Activated T-cell treated with anti-CD3 and anti-CD28 coated beads, Interleukin-2, amount 50 U/mL, for 72 hours (primary cell): ENCODE data around the gene IL18RAP. TPM values are rescaled to one million over a fixed set of nuclear protein-coding genes. Genes with fewer than 3 reads are reported as not detected.

Experiments
- ATAC-seq, 2 donors: fragments of 150-1000 bp; cut with Tn5 transposase; replicated peaks in 1 of 2; 2 replicates each; pipeline ENCODE4 v1.10.0; 2021; ENCODE audit warnings: moderate library complexity in 2 of 2, mild to moderate bottlenecking in 1 of 2
- DNase-seq, 2 donors: peaks; one replicate each; pipeline ENCODE4 v3.0.0; 2021 to 2022; ENCODE audit warnings: mixed read lengths in 1 of 2
- H3K27ac Mint-ChIP-seq: one replicate; pipeline ENCODE4 v1.8.0; 2022; ENCODE audit warnings: mild to moderate bottlenecking, moderate library complexity, mixed read lengths
- H3K27me3 Mint-ChIP-seq: one replicate; pipeline ENCODE4 v1.8.0; 2022; ENCODE audit warnings: low read depth, mixed read lengths
- H3K36me3 Mint-ChIP-seq, 2 donors: one replicate each; pipeline ENCODE4 v1.8.0; 2022; ENCODE audit warnings: mixed read lengths in 2 of 2, mild to moderate bottlenecking in 1 of 2; ENCODE audit not compliant: insufficient read depth in 2 of 2
- H3K4me1 Mint-ChIP-seq: one replicate; pipeline ENCODE4 v1.8.0; 2022; ENCODE audit warnings: low read depth, mixed read lengths
- H3K4me3 Mint-ChIP-seq, 2 donors: one replicate each; pipeline ENCODE4 v1.8.0; 2022; ENCODE audit warnings: mild to moderate bottlenecking in 2 of 2, mixed read lengths in 2 of 2, moderate library complexity in 2 of 2
- H3K9me3 Mint-ChIP-seq, 2 donors: one replicate each; pipeline ENCODE4 v1.8.0; 2022; ENCODE audit warnings: mixed read lengths in 2 of 2
- total RNA-seq, 2 donors: library from RNA; stranded (reverse); gene quantifications; one replicate each; pipeline ENCODE4 v1.2.3, GENCODE V29; 2022

Gene IL18RAP
- total RNA-seq, 2 donors from 2014 or later = 7.6 to 9.5 TPM

DNA sequence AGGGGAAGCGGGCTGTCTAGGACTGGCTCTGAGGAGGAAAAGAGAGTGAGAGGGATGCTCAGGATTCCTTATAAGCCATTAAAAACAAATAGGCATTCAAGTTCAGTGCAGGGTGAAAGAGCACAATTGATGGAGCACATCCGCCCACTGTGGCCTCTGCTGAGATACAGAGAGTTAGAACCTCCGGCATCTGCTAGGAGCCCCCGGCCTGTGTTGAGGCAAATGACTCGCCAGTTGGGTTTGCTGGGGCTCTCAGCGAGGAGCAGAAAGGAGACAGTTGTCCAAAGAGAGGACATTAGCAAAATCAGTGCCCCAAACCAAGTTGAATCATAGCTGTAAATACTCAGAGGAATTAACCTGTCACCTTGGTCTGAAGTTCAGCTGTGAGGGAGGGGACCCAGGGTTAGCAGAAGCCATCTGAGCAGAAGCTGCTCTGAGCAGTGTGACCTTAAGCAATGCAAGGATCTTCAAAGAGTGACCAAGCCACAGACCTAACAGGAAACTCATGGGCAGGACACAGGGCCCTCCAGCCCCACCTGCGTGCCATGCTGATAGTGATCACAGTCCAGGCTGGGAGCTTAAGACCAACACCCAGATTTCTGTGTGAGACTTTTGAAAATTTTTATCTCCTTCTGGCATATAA lies 23.3 kb upstream of the IL18RAP start:
- Mint-ChIP-seq H3K4me3 (no peak overlapping the region), H3K27me3 (no peaks in the 10 kb centered on the region), H3K9me3 (no peaks in the 10 kb centered on the region), H3K36me3 (no peaks in the 10 kb centered on the region), H3K4me1 (peaks cover 22% of the 10 kb centered on the region), H3K27ac (no peak overlapping the region)
- ATAC-seq = peak in 1 of 2 donors; percentile 47
- no peak for DNase-seq

DNA sequence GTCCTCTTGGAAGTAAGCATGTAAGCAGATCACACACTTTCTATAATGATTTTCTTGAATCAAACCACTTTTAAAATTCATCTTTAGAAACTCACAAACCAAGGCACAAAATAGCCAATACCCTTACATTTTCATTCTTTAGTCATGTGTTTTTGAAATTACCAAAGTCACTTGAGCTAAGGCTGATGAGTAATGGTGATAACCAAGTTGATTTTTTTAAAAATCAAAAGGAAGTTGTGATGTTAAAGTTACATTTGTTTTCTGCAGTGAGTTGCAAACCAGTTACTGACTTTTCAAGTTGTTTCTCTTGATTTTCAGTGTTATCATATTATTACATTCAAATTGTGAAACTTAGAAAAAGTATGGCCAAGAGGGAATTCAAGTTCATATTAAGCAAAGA lies 21.5 kb upstream of the IL18RAP start:
- Mint-ChIP-seq H3K27ac (peak overlapping the region; percentile 77), H3K36me3 (no peaks in the 10 kb centered on the region), H3K27me3 (no peaks in the 10 kb centered on the region), H3K9me3 (no peaks in the 10 kb centered on the region), H3K4me3 (peak overlapping the region in 1 of 2 donors; percentile 66), H3K4me1 (peaks cover 22% of the 10 kb centered on the region)
- DNase-seq (no peak), ATAC-seq (peak in 1 of 2 donors; percentile 28)

DNA sequence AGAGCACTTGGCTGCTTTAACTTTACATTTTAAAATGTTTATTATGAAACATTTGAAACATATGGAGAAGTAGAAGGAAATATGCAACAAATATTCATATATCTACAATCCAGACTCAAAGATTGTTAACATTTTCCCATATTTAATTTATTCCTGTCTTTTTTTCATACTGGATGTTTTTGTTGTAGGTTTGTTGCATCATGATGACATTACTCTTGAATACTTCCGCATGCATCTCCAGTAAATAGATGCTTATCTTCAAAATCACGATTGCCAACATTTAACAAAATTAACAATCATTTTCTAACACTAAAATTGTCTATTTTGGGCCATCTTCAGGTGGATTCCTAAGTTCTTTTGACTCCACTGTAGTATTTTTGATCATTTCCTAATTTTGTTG lies 21.1 kb upstream of the IL18RAP start:
- DNase-seq (no peak), ATAC-seq (no peak)
- Mint-ChIP-seq H3K36me3 (no peaks in the 10 kb centered on the region), H3K9me3 (no peaks in the 10 kb centered on the region), H3K27me3 (no peaks in the 10 kb centered on the region), H3K4me3 (no peak overlapping the region), H3K4me1 (peaks cover 22% of the 10 kb centered on the region), H3K27ac (no peak overlapping the region)

DNA sequence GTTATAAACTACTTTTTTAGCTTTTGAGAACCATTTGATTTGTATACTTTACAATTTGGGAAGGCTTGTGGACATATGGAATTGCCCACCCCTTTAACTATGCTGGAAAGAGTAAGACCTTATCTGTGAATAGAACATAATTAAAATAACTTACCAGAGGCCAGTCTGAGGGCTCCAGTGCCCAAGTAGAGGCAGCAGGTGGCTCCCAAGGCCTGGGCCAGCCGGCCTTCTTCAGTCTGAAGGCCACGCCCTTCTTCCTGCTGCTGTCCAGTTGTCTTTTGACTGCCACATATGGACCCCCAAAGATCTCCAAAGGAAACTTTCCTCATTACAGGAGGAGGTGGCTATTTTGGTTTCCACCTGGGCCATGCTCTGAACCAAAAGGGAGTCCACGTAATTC lies 12.0 kb upstream of the IL18RAP start:
- DNase-seq (no peak), ATAC-seq (no peak)
- peaks cover 11% of the 10 kb centered on the region for H3K4me1 Mint-ChIP-seq
- H3K36me3 Mint-ChIP-seq = peaks cover 8 to 33% of the 10 kb centered on the region in 2 donors
- peaks cover 8 to 10% of the 10 kb centered on the region in 2 donors for H3K9me3 Mint-ChIP-seq
- H3K27ac Mint-ChIP-seq = no peak overlapping the region
- H3K4me3 Mint-ChIP-seq = no peak overlapping the region
- H3K27me3 Mint-ChIP-seq = no peaks in the 10 kb centered on the region

DNA sequence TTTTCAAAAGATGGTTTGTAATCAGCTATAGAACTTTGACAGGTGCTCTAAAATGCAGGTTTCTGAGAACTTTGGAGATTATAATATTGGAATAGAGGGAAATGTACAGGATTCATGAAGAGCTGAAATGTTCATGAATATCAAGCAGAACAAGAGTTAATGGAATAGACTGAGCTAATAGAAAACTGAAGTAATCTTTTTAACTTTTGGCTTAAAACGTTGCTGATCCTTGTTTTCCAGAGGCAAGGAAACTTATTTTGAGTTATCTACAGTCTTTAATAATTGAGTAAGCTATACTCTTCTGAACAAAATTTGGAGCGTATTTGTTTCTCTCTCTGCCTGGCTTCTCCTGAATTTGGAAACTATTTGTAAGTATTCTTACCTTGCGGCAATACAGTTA lies 10.8 kb upstream of the IL18RAP start:
- H3K4me1 Mint-ChIP-seq = peaks cover 20% of the 10 kb centered on the region
- H3K27me3 Mint-ChIP-seq = no peaks in the 10 kb centered on the region
- H3K36me3 Mint-ChIP-seq = peaks cover 11 to 38% of the 10 kb centered on the region in 2 donors
- peaks cover 10 to 13% of the 10 kb centered on the region in 2 donors for H3K9me3 Mint-ChIP-seq
- ATAC-seq (no peak), DNase-seq (no peak)
- no peak overlapping the region for H3K27ac Mint-ChIP-seq
- H3K4me3 Mint-ChIP-seq = no peak overlapping the region

DNA sequence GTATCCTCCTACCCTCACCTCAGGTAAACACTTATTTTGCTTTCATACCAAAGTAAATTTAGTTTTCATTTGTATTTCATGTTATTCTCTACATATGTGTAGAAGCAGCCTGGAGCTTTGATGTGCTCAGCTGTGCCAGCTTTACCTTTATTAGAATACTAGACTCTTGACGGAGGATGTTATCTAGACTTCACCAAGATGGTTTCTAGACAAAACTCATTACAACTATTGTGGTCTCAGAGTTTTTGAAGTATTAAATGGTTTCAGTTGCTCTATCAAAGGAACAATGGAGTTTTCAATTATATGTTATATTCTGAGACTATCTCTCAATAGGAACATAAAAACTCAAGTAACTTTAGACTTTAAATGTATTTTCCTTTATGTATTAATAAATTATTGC lies 5.0 kb upstream of the IL18RAP start:
- ATAC-seq (peak; percentile 52 to 78), DNase-seq (no peak)
- H3K4me3 Mint-ChIP-seq = peak overlapping the region; percentile 55 to 83
- H3K27me3 Mint-ChIP-seq = peaks cover 14% of the 10 kb centered on the region
- H3K27ac Mint-ChIP-seq = peak overlapping the region; percentile 97
- H3K36me3 Mint-ChIP-seq = peaks cover 10 to 25% of the 10 kb centered on the region in 2 donors
- peaks cover 62% of the 10 kb centered on the region for H3K4me1 Mint-ChIP-seq
- peaks cover 3 to 9% of the 10 kb centered on the region in 2 donors for H3K9me3 Mint-ChIP-seq

DNA sequence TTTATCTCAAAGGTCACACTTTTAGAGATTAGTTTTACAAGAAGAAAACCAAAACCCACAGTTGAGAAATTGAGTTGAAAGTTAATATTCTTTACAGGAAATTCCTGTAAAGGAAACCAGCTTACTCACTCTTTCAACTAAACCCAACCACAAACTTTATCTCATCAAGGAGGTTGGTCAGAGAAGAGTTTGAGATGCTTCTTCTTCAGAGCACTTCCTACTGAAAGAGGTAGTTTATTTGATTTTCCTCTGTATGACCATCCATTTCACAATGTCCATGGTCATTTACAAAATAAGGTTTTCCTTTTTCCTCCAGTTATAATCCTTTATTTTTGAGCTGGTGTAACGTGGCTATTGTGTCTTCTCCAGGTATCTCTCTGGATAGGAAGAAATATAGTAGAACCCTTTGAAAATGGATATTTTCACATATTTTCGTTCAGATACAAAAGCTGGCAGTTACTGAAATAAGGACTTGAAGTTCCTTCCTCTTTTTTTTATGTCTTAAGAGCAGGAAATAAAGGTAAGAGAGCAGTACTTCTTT lies 4.5 kb upstream of the IL18RAP start:
- peak overlapping the region; percentile 86 for H3K27ac Mint-ChIP-seq
- H3K4me1 Mint-ChIP-seq = peaks cover 68% of the 10 kb centered on the region
- H3K9me3 Mint-ChIP-seq = peaks cover 3 to 9% of the 10 kb centered on the region in 2 donors
- H3K36me3 Mint-ChIP-seq = peaks cover 10 to 21% of the 10 kb centered on the region in 2 donors
- DNase-seq = no peak
- H3K4me3 Mint-ChIP-seq = peak overlapping the region; percentile 70 to 83
- H3K27me3 Mint-ChIP-seq = peaks cover 17% of the 10 kb centered on the region
- ATAC-seq = peak; percentile 81 to 83

DNA sequence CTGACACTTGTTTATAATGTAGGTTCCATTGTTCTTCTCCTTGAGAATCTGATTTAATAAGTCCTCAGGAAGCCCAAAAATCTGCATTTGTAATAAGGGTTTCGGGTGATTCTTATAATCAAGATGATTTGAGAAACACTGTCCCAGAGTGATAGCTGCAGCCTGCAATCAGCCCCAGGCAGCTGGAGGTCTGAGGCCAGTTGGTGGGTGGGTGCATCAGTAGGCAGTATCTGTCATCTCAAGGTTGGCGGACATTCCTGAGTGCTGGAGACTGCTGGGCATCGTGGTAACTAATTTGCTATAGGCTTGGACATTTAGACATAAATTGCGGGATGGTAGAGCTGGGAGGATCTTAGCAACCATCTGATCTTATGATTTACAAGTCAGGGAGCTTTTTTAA lies 2.7 kb upstream of the IL18RAP start:
- peaks cover 84% of the 10 kb centered on the region for H3K4me1 Mint-ChIP-seq
- H3K36me3 Mint-ChIP-seq = peaks cover 10 to 14% of the 10 kb centered on the region in 2 donors
- no peak for DNase-seq
- peaks cover 3 to 9% of the 10 kb centered on the region in 2 donors for H3K9me3 Mint-ChIP-seq
- ATAC-seq = no peak
- H3K4me3 Mint-ChIP-seq = peak overlapping the region; percentile 70 to 84
- no peak overlapping the region for H3K27ac Mint-ChIP-seq
- peaks cover 17% of the 10 kb centered on the region for H3K27me3 Mint-ChIP-seq

DNA sequence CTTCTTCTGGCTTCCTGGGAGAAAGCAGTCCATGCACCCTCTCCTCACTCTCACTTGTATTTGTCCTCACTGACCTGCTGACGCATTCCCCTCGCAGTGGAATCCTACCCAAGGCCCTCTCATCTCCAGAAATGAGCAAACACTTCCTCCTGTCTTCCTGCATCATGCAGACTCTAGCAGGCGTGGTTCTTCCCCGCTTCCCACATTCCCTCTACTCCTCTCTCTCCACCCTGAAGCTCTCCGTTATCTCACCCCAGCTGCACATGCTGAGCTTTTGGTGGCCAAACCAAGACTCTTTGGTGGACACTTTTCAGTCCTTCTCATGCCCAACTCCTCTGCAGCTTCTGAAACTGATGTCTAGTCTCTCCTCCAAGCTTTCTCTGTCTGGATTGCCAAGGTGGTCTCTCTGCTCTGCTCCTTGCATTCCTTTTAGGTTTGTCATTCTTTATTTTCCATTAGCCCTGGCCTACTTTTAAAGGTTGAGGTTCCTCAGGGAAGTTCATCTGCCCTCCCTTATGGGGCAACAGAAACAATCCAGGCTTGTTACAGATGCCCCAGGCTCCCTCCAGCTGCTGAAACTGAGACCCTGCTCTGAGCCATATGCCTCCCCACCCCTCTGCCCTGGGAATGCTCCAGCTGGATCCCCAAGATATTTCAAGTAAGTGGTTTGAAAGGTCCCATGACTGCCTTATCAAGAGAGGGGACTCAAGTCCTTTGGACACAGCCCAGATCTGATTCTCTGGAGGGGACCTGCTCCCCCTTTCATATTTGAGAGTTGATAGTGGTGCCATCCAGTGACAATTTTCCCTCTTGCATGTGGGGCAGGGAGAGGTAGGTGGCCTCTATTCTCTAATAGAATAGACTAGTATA lies 835 bp upstream of the IL18RAP start:
- peak overlapping the region; percentile 40 to 45 for H3K4me3 Mint-ChIP-seq
- H3K4me1 Mint-ChIP-seq = peaks cover 86% of the 10 kb centered on the region
- no peak for DNase-seq
- peaks cover 3 to 4% of the 10 kb centered on the region in 2 donors for H3K9me3 Mint-ChIP-seq
- peaks cover 9 to 10% of the 10 kb centered on the region in 2 donors for H3K36me3 Mint-ChIP-seq
- ATAC-seq = peak in 1 of 2 donors; percentile 50
- no peak overlapping the region for H3K27ac Mint-ChIP-seq
- H3K27me3 Mint-ChIP-seq = peaks cover 17% of the 10 kb centered on the region

DNA sequence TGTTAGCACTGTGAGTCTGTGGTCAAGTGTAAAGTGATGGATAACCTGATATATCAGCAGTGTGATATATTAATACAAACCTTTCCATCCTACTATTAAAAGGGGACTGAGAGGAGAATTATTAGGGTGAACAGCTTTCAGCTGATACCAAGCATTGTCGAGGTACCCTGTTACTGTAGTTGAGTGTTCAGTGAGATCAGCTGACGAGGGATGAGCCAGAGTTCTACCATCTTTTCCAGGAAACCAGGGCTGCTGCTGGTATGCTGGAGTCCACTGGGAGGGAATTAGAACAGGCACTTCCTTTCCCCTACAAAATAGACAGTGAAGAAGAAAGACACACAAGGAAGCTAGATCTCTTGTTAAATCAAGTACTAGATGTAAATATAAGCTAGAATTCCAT lies 408 bp downstream of the IL18RAP start:
- no peak for ATAC-seq
- H3K36me3 Mint-ChIP-seq = peaks cover 4 to 7% of the 10 kb centered on the region in 2 donors
- no peak for DNase-seq

DNA sequence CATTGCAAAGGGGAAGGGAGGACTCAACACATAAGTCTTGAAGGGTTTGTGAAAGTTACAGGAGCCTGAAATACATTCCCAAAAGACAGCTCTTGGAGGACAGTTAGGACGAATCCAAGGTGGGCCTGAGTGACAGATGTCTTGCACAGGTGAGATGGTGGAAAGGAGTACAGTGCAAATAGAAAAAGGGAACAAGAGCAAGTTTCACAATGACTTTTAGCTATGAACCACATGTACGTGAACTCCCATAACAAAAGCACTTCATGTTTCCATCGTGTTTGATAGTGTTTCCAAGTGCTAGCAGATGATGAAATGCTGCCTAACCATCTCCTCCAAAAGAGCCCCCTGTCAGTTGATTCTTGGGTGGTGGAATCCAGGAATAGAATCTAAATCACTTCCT lies 1.8 kb downstream of the IL18RAP start:
- DNase-seq = no peak
- Mint-ChIP-seq H3K36me3 (peaks cover 7% of the 10 kb centered on the region in 2 donors), H3K27me3 (peaks cover 13% of the 10 kb centered on the region), H3K4me3 (peak overlapping the region; percentile 6 to 22), H3K27ac (no peak overlapping the region), H3K4me1 (peaks cover 69% of the 10 kb centered on the region), H3K9me3 (no peaks in the 10 kb centered on the region)
- ATAC-seq = peak; percentile 75 to 82

More for the DNA sequence above, 408 bp downstream of the IL18RAP start:
- Mint-ChIP-seq H3K27me3 (peaks cover 17% of the 10 kb centered on the region), H3K9me3 (no peaks in the 10 kb centered on the region), H3K27ac (no peak overlapping the region), H3K4me1 (peaks cover 77% of the 10 kb centered on the region), H3K4me3 (peak overlapping the region; percentile 10 to 40)

DNA sequence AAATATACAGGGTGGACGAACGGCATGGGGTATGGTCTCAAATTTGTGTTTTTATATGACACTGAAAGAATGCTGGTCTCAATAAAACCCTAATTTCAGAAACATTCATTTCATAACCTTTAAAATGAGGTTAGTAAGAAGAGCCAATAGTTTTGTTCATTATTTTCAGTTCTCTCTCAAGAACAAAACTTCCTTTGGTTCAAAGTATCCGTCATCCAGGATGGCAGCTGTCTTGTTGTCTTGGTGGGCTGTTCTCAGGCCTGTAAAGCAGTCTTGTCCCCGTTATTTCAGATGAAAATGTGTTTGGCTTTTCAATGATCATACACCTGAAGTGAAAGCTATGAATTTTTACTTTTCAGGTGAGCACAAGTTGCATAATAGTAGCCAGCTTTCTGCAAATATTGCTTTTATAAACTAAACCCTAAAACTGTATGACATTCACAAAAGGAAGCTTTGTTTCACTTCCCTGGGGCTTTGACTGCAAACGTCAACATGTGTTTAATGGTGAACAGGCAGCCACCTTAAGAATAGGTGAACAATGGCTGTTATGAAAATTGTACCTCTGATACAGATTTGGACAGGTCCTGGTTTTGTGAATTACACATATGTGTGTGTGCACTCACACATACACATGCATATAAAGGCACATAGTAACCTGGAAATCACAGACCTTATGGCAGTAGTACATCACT lies 2.6 kb downstream of the IL18RAP start:
- Mint-ChIP-seq H3K4me3 (peak overlapping the region in 1 of 2 donors; percentile 13), H3K9me3 (peaks cover 0 to 1% of the 10 kb centered on the region in 2 donors), H3K27ac (no peak overlapping the region), H3K27me3 (peaks cover 6% of the 10 kb centered on the region), H3K36me3 (peaks cover 7 to 8% of the 10 kb centered on the region in 2 donors), H3K4me1 (peaks cover 63% of the 10 kb centered on the region)
- no peak for ATAC-seq
- no peak for DNase-seq
